GM19043 (cell line): ENCODE measurements around the gene THADA.
"Not testable (repeated sequence)": the region's sequence is repeated elsewhere in the genome, so short reads cannot be mapped to it uniquely, and the experiment has no call there.

Experiments used
- ATAC-seq: cut with Tn5 transposase; IDR thresholded peaks from one replicate; pipeline ENCODE4 v1.9.1; 2021; ENCODE audit warnings: low read depth; ENCODE audit not compliant: unreplicated experiment

The THADA gene

DNA sequence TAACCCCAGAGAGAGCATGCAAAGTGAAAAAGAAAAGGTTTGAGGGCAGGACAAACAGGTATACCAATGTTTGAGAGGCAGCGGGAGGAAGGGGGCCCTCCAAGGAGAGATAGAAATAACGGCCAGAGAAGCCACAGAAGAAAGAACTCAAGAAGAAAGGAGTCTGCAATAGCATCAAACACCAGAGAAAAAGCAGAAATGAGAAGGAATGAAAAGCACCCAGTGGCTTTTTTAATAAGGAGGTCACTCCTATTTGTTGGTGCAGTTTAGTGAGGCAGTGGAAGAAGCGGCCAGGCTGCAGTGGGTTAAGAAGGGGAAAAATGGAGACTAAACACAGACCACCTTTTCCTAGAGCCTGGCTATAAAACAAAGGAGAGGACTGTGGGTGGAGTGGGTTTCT is 177.2 kb downstream of the THADA start:
- ATAC-seq = no peak

GRCh38 chr2:43417300-43417699 is 178.5 kb downstream of the THADA start:
- no peak for ATAC-seq

DNA sequence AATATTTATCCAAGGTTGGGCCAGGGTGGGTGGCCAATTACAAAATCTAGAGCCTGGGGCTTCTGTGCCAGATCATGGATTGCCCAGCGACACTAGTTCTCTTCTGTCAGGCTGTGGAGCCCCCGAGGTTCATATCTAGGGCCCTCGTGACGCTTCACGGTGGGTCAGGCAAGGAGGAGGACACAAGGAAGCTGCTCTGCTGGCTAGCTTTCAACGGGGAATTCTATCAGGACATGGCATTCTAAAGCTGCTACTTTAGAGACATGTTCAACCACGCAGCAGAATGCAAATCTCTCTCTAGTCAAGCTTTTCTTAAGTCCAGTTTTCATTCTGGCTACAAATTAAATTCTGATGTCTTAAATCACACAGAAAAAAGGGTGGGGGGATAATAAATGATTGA is 180.2 kb downstream of the THADA start:
- no peak for ATAC-seq

GRCh38 chr2:43414586-43415135 is 181.2 kb downstream of the THADA start:
- ATAC-seq = no peak

- ATAC-seq = no peak
These were observed 181.8 kb downstream of the THADA start for GRCh38 chr2:43414033-43414432.

- ATAC-seq = no peak
These were observed 183.6 kb downstream of the THADA start for GRCh38 chr2:43412114-43412753.

GRCh38 chr2:43410055-43410604 is 185.7 kb downstream of the THADA start:
- ATAC-seq = no peak

GRCh38 chr2:43408407-43409160 is 187.3 kb downstream of the THADA start:
- no peak for ATAC-seq

GRCh38 chr2:43407935-43408334 is 187.9 kb downstream of the THADA start:
- no peak for ATAC-seq

DNA sequence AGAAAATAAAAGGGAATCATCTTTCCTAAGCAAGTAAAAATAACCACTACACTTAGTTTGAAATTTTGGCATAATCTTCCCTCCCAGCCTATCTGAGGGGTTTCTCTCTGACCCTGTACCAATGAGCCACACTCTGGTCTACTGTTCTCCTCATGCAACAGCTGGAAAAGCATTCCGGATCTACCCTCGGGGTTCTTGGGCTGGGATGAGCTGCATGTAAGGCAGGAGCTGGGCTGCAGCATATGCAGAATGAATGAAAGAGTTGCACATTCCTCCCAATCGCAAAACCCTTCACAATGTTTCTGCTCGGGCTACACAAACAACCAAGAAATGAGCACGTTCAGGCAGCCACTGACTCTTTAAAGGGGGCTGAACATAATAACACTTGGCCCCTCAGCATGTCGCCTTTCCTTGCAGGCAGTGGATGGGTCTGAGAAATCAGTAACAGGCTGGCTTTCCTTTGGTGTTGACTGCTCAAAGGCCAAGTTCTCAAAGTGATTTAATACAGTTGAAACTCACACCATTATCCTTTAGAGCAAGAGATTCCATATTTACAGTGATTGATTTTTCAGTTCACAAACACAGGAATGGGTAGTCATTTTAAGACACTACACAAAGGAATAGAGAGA is 189.1 kb downstream of the THADA start:
- no peak for ATAC-seq

DNA sequence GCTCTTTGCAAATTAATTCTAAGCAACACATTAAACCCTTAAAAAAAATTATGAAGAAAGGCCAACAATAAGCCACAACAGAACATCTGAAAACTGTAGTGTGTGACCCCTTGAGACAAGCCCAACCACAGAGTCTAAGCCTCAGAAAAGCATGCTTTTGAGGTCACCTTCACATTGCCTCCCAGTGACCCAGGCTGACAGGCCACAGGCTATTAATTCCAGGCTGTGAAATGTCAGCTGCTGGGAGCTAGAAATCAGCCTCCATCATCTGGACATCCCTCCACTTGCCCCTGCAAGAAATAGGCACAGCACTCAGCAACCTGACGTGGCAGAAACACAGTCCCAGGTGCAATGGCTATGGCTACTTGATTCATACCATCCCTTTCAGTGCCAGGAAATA is 190.0 kb downstream of the THADA start:
- no peak for ATAC-seq

DNA sequence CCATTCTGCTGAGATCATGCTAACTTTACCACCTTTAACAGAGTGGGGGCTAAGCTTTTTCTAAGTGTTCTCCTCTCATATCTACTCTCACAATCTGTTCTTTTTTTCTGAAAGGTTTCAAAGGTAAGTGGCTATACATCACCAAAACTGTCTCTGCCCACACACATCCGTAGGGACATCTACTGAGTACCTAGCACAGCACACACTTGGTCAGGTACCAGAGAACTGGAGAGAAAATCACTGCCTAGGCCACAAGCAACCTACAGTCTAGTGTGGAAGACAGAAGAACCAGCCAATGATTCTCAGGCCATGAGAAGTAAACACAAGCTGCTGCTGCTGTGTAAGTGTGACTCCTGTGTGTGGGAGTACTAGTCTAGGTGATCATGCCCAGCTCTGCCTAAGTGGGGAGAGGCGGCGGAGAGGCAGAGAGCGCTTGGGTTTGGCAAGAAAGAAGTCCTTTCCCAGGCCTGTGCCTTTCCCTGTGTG is 193.3 kb downstream of the THADA start:
- ATAC-seq = peak; percentile 31

GRCh38 chr2:43402002-43402401 is 193.8 kb downstream of the THADA start:
- ATAC-seq = peak; percentile 90

DNA sequence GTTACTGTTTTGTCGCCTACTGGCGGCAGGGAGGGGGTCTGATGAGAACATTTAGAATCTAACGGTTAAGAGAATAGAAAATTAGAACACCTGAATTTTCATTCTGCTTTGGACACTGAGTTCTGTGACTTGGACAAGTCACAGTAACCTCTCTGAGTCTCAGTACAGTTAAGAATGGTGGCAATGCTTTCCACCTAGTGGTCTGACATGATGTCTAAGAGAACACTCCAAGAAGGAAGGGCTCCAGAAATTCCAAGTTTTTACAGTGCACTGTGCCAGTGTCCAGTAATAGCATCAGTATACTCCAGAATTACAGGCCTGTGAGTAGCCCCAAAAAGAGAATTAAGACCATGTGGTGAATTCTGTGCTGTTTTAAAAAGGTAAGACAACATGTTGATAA is 195.3 kb downstream of the THADA start:
- ATAC-seq = no peak

DNA sequence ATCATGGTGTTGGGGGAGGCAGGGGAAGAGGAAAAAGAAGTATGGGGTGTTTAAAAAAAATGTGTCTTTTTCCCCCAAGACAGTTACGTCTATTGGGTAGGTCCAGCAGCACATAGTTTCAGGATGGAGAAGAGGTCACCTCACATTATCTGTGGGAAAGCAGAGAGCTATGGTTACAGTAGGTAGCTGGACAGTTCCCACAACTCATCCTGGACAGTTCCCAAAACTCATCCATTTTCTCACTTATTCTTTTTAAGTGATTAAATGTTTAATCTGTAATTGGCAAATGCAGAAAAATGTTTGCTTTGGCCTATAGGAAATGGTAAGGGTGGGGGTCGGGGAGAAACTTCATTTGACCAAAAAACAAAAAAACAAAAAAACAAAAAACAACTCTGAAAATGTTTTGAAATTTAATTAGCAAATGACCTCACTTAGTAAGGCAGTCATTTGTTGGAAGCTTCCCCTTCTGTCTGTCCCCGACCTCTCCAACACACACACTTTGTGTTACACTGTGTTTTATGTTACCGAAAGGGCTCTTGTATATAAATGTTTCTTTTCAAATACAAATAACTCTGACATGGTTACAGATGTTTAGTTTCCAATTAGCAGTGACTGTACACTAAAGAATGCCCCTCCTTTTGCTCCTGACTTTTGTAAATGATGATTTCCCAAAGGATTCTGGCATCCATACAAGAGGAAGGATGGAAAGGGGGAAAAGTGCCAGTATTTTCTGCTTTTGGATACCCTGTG is 196.1 kb downstream of the THADA start:
- no peak for ATAC-seq

DNA sequence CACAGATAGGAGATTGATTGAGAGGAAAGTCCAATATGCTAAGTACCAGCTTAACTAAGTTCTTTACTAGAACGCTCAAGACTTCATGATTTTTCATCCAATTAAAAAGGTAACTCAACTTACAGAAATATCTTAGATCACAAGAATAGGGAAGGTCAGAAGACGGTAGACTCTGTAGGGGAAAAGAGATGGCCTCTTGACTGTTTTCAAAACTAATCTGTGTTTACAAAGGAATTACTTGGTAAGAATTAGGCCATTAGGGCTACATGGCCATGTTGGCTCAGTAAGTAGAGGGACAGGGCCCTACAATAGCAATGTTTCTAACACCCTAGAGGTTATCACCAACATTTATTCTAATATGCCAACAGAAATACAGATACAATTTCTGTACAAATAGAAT is 196.7 kb downstream of the THADA start:
- no peak for ATAC-seq

- no peak for ATAC-seq
These were observed 198.0 kb downstream of the THADA start for GRCh38 chr2:43397821-43398220.

DNA sequence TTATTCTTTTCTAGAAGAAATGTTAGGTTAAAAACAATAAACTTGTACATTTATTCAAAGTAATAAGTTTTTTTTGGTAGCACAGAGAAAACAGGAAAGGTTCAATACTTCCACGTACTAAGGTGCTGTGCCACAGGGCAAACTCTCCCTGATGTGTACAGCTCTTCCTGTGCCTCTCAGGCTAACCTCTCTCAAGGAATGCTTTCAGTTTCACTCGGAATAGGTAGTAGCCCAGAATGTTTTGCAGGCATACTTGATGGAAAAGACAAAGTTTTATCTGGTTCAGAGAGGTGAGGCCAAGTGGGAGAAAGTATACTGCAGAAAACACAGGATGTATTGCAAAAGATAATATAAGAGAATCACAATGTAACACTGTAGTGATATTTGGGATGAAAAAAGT is 198.4 kb downstream of the THADA start:
- no peak for ATAC-seq

GRCh38 chr2:43396344-43396743 is 199.5 kb downstream of the THADA start:
- ATAC-seq = not testable (repeated sequence)

GRCh38 chr2:43393918-43394317 is 201.9 kb downstream of the THADA start:
- no peak for ATAC-seq

DNA sequence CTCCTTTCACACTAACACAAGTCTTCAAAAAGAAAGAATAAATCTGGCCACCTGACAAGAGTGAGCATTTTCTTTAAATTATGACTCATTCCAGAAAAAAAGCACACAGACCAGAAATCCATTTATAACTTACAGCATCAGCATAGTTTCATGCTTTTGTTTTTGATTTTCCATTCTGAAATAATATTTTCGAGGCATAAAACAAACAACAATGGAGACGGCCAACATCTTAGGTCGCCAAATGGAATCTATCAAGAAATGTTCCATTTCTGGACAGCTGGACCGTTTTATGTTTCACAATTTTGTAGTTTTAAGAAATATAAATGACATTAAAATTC is 204.0 kb downstream of the THADA start:
- ATAC-seq = no peak
